GM18870 (cell line): ENCODE data around the gene ATG4B.
"Not testable (repeated sequence)": the region's sequence is repeated elsewhere in the genome, so short reads cannot be mapped to it uniquely, and the experiment has no call there.

Experiments
- ATAC-seq: cut with Tn5 transposase; IDR thresholded peaks from one replicate; pipeline ENCODE4 v1.9.1; 2021; ENCODE audit warnings: moderate library complexity; ENCODE audit not compliant: unreplicated experiment

The ATG4B gene

DNA sequence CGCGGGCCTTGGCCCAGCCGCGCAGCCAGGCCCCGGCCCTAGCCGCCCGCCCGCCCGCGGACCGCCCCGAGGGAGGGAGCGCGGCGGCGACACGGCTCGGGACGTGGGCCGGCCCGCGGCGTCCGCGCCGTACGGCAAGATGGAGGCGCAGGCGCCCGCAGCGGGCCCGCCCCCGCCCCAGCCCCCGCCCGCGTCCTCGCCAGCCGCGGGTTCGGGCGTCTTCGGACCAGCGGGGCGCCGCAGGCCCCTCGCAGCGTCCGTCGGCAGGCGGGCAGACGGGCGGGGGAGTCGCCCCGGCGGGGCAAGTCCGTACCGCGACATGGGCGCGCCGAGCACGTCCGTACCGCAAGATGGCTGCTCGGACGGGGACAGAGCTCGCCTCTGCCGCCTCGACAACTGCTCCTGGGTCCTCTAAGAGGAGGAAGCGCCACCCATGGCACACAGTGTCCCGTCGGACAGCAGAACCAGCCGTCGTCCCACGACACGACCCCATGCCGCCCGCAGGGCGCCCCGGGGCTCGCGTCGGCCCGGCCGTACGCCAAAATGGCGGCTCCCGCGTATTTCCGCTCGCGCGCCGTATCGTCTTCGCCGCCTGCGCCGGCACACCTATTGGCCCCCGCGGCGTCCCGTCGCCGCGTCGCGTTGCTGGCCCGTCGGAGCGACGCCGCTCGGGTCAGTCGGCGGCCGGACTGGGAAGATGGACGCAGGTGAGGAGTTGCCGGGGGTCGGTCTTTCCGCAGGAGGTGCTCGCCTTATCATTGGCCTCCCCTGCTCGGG is at the start of gene ATG4B, which contains the start of gene THAP4:
Gene ATG4B (plus strand): TSS at position 676 of the 777 bp plus-strand sequence. CDS start 22 bp downstream, at position 698.
Gene THAP4 (minus strand): TSS at position 141 of the 777 bp plus-strand sequence. CDS start 141 bp downstream, outside the sequence.
- ATAC-seq: peak; percentile 46

DNA sequence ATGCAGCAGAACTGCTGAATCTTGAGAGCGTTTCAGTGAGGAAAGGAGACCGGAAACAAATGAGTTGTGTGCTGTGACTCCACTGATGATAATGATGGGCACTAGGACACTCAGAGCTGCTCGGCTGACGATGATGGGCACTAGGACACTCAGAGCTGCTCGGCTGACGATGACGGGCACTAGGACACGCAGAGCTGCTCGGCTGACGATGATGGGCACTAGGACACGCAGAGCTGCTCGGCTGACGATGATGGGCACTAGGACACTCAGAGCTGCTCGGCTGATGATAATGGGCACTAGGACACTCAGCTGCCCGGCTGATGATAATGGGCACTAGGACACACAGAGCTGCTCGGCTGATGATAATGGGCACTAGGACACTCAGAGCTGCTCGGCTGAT is 47.6 kb upstream of the ATG4B start:
- ATAC-seq: not testable (repeated sequence)

GRCh38 chr2:241590496-241591455 is 46.7 kb upstream of the ATG4B start:
- not testable (repeated sequence) for ATAC-seq

DNA sequence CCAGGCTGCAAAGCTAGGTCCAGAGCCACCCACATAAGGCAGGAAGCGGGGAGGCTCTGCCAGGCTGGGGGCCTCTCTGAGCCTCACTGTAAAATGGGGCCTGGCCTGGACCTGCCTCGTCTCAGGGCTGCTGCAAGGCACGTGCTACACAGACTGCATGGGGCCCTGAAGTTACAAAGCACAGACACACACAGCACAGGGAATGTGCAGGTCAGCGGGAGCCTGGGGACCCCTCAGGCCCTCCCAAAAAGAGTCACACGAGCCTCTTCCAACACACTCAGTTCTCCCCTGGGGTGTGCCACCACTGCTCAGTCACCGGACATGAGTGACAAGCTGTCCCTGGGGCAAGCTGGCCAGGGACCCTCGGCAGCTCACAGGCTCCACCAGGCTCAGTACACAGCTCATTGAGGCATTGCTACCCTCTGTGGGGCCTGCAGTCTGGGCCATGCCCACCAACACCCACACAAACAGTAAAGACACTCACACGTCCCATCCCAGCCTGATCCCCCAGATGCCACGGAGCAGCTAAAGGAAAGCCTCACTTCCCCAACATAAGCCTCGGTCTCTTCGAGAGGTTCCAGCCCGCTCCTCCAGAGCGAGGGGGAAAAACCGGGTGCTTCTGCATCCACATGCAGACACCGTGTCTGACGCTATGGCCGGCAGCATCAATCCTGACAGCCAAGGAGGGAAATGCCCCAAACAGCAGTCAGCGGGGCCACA is 45.2 kb upstream of the ATG4B start:
- ATAC-seq: no peak

DNA sequence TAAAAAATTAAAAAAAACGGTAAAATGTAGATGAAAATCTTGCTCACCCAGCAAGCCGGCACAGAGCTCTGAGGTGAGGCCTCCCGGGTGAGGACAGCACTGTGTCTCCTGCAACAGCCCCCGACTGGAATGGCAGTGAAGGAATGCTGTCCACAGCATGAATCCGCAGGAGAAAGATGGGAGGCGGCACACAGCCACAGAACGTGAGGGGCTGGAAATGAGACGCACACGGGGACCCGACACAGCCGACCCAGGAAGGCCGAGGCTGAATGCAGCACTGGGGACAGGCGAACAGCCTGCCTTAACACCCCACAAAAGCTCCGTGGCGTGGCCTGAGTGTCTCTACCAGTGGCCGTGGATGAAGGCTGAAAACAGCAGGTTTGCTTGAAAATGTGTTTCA is 44.2 kb upstream of the ATG4B start:
- ATAC-seq: no peak

- no peak for ATAC-seq
These were observed 41.8 kb upstream of the ATG4B start for GRCh38 chr2:241595600-241596140.

DNA sequence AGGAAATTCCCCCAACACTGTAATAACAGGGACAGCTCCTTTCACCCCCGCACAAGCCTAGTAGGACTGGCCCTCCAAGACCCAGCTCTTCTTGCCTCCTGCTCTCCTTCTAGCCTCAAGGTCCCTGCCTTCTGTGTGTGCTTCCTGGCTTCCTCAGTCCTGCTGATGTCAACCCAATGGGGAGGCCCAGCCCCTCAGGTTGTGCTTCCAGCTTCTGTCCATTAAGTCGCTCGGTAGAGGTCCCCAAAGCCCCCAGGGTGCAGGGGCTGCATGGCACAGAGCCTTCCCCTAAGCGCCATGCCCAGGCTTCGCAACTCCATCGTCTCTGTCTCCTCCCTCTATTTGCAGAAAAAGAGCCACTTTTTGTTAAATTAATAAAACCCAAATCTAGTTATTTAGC is 39.9 kb upstream of the ATG4B start:
- ATAC-seq: no peak

- no peak for ATAC-seq
These were observed 39.4 kb upstream of the ATG4B start for GRCh38 chr2:241598061-241598460.

DNA sequence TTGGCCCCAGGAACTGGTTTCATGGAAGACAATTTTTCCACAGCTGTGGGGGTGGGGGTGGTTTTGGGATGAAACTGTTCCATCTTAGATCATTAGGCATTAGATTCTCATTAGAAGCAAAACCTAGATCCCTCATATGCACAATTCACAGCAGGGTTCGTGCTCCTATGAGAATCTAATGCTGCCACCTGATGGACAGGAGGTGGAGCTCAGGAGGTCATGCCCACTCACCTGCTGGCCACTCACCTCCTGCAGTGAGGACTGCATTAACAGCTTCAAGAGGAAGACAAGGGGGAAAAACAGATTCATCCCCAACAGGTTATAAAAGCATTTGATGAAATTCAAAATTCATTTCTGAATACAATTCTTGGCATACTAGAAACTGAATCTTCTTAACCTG is 39.0 kb upstream of the ATG4B start:
- ATAC-seq: no peak

GRCh38 chr2:241599615-241600014 is 37.9 kb upstream of the ATG4B start:
- ATAC-seq: no peak

DNA sequence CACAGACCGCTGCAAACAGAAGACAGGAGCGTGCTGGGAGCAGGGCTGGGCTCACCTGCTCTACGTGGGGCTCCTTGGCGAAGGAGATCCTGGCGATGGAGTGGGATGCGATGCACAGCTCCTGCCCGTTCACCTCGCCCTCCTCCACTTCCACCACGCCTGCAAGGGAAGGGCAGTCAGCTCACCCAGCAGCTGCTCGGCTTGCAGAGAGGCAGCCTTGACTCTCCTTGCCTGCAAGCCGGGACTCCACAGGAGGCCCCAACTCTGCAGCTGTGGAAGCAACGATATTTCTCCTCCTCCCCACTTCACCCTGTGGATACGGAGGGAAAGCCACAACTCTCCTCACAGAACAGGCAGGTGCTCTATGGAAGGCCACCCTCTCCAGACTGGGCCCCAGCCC is 35.7 kb upstream of the ATG4B start:
- ATAC-seq: no peak

- ATAC-seq: no peak
These were observed 34.8 kb upstream of the ATG4B start for GRCh38 chr2:241602720-241603119.

DNA sequence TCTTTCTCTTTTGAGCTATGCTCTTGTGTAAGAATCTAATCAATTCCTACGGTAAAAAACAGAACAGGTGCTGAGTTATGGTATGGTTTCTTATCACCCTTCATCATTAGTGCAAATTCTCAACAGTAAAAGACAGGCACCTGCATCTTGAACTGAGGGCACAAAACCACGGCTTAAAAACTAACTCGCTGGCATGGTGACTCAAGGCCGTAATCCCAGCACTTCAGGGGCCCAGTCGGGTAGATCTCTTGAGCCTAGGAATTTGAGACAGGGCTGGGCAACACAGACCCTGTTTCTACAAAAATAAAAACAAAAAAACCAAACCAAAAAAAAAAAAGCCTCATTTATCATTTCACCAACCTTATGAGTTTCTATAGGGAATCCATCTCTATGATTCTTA is 33.8 kb upstream of the ATG4B start:
- ATAC-seq: no peak

DNA sequence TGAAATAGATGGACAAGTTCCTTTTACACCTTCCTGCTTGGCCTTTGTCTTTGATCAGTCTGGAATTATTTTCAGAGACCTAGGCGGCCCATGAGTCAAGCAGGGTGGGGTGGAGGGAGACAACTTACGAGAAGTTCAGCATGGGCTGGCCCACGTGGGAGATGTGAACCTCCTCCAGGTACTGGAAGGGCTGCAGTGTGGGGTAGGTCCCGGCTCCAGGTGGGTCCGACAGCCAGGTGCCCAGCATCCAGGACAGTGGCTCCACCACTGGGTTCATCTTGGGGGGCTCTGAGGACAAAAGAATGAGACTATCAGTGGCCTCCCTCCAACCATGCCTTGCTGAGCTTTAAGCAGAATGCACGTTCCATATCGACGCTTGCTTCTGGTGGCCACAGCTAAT is 31.3 kb upstream of the ATG4B start:
- ATAC-seq: no peak

GRCh38 chr2:241607162-241607885 is 30.2 kb upstream of the ATG4B start:
- ATAC-seq: no peak

- no peak for ATAC-seq
These were observed 28.6 kb upstream of the ATG4B start for GRCh38 chr2:241608881-241609280.

DNA sequence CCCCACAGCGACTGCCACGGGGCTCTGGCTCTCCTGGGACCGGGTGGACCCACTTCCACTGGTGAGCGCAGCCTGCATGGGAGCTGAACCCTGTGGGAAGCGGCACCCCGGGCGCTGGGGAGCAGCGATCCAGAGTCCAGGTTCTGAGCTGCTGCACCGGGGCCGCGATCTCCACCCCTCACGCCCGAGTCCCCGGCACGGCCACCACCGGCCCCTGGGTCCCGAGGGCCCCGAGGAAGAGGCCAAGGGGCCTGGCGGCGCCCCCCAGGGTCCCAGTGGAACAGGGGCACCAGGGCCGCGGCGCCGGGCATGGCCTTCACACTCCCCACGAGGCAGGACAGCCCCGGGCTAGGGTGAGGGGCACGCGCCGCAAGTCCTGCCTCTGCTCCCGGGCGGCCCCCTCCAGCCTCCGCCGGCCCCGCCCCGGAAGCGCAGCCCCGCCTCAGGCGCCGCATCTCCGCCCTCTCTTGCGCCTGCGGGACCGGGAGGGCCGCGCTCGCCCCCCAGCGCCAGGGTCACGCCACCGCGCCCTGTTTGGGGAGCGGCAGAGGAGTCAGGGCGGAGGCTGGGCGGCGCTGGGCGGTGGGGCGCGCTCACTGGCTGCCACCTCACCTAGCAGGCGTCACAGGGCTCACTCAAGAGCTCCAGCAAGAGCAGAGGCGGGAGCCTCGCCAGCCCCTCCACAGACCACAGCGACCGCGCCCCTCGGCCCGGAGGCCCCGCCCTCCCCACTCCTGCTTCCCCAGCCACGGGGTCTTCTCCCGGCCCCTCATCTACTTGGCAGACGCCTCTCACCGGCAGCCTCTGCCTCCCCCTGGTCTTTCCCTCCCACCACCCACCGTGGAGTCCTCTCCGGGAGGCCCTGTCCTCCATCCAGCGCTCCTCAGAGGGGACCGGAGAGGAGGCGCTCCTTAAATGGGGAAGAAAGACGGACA is 27.4 kb upstream of the ATG4B start:
- ATAC-seq: no peak

DNA sequence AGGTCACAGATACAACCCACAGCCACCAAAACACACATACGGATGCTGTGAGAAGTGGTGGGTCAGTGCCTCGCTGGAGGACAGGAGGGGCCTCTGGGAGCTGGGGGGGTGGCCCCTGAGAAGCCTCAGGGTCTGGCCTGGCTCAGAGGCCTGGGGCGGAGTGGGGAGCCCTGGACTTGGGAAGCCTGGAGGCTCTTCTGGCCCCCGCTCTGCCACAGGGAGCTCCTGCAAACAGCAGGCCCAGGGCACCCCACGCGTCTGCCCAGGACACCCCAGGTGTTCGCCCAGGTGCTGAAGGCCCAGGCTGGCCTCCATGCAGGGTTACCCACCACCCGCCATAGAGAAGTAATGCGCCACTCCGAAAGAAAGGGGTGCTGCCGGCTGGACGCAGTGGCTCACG is 26.4 kb upstream of the ATG4B start:
- no peak for ATAC-seq
